Prostate gland (tissue), 2 donors: ENCODE results near the gene KRTAP25-1.

Experiments
- POLR2A ChIP-seq: fragments of 450-650 bp; IDR thresholded peaks from one replicate; pipeline ENCODE4 v1.6.1; 2016; ENCODE audit warnings: antibody characterized with exemption, mild to moderate bottlenecking
- POLR2AphosphoS5 ChIP-seq: sonication (generic); formaldehyde crosslinking; IDR thresholded peaks from one replicate; pipeline ENCODE4 v1.6.1; 2017; ENCODE audit warnings: antibody characterized with exemption
- TF ChIP-seq, protein P1 (sequence below), 4 experiments: fragments of 200-600 bp in 2 of 4; fragments of 450-650 bp in 2 of 4; sonication (generic) in 2 of 4; IDR thresholded peaks; 1 replicate in 3 of 4; 2 replicates in 1 of 4; pipeline ENCODE4 v1.5.1; 2016 to 2019; ENCODE audit warnings: antibody characterized with exemption in 4 of 4, mild to moderate bottlenecking in 2 of 4, moderate library complexity in 2 of 4

DNA sequence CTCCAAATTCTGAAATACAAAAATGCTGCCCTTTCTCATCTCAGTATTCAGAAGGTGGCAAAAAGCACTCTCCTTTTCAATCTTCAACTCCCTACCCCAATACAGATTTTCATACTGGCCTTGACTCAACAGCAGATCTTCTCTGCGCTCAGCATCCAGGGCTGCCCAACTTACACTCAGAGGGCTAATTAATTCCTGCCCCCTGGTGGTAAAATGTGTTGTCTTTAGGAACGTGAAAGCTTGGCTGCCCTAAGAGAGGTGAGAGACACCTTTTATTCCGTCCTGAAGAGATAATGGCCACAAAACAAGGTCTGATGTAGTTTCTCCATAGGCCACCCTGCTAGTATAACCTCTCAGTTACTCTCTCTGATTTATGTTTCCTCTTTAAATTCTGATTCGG lies 31.5 kb downstream of the KRTAP25-1 start:
- TF ChIP-seq, protein P1, sequence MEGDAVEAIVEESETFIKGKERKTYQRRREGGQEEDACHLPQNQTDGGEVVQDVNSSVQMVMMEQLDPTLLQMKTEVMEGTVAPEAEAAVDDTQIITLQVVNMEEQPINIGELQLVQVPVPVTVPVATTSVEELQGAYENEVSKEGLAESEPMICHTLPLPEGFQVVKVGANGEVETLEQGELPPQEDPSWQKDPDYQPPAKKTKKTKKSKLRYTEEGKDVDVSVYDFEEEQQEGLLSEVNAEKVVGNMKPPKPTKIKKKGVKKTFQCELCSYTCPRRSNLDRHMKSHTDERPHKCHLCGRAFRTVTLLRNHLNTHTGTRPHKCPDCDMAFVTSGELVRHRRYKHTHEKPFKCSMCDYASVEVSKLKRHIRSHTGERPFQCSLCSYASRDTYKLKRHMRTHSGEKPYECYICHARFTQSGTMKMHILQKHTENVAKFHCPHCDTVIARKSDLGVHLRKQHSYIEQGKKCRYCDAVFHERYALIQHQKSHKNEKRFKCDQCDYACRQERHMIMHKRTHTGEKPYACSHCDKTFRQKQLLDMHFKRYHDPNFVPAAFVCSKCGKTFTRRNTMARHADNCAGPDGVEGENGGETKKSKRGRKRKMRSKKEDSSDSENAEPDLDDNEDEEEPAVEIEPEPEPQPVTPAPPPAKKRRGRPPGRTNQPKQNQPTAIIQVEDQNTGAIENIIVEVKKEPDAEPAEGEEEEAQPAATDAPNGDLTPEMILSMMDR (IDR thresholded peaks at IDR 0.05): peak in 3 of 4 experiments; percentile 33 to 39 (median 39)
- TF ChIP-seq POLR2AphosphoS5 (no peak), POLR2A (no peak)
